Measurements from ENCODE around the gene LDLRAD3. TPM values are rescaled to one million over a fixed set of nuclear protein-coding genes. Genes with fewer than 3 reads are reported as not detected.

LDLRAD3 gene
- total RNA-seq, 1 donor from 2014 or later = 35.6 TPM

DNA sequence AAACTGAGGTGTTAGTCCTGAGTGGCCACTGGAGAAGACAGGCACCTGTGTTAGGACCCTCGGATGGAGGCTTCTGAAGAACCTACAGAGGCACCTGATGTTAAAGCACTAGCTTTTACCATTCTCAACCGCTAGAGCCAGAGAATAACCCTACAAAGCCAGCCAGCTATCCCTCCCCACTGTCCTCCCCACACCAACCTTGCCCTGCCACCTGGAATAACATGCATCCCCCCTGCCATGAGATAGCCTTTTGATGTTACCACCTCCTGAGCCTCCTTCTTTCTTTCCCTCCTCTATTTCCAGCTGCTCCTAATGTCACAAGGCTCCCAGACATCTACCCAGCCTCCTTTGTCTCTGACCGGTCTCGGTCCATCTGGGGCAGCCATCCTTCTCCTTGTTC is 317.2 kb downstream of the LDLRAD3 start:
- Histone ChIP-seq H3K79me2 (ENCODE audit: low read depth) (no peaks in the 10 kb centered on the region), H3K27me3 (no peaks in the 10 kb centered on the region), H3K9ac (no peak overlapping the region), H3F3A (ENCODE audit: low read depth) (no peaks in the 10 kb centered on the region), H3K4me2 (no peak overlapping the region), H3K9me3 (ENCODE audit: low read depth) (no peaks in the 10 kb centered on the region), H3K4me3 (no peak overlapping the region), H3K4me1 (peaks cover 11% of the 10 kb centered on the region), H4K20me1 (ENCODE audit: low read depth) (no peaks in the 10 kb centered on the region), H3K27ac (no peak overlapping the region), H2AFZ (replicated peaks) (no peak overlapping the region), H3K36me3 (no peaks in the 10 kb centered on the region)
- Mint-ChIP-seq H3K9me3 (no peaks in the 10 kb centered on the region), H3K4me3 (peak overlapping the region; percentile 36), H3K27ac (peak overlapping the region; percentile 57), H3K36me3 (peaks cover 2% of the 10 kb centered on the region), H3K4me1 (peaks cover 54% of the 10 kb centered on the region), H3K27me3 (ENCODE audit: insufficient read depth, low read depth) (peaks cover 3% of the 10 kb centered on the region)
- DNase-seq (ENCODE audit: low spot score) = no peak
- no peak for TF ChIP-seq EZH2 (IDR thresholded peaks at IDR 0.05)
- TF ChIP-seq EZH2phosphoT487 (IDR thresholded peaks at IDR 0.05) = no peak
- TF ChIP-seq, protein P1, sequence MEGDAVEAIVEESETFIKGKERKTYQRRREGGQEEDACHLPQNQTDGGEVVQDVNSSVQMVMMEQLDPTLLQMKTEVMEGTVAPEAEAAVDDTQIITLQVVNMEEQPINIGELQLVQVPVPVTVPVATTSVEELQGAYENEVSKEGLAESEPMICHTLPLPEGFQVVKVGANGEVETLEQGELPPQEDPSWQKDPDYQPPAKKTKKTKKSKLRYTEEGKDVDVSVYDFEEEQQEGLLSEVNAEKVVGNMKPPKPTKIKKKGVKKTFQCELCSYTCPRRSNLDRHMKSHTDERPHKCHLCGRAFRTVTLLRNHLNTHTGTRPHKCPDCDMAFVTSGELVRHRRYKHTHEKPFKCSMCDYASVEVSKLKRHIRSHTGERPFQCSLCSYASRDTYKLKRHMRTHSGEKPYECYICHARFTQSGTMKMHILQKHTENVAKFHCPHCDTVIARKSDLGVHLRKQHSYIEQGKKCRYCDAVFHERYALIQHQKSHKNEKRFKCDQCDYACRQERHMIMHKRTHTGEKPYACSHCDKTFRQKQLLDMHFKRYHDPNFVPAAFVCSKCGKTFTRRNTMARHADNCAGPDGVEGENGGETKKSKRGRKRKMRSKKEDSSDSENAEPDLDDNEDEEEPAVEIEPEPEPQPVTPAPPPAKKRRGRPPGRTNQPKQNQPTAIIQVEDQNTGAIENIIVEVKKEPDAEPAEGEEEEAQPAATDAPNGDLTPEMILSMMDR (IDR thresholded peaks at IDR 0.05) = no peak

DNA sequence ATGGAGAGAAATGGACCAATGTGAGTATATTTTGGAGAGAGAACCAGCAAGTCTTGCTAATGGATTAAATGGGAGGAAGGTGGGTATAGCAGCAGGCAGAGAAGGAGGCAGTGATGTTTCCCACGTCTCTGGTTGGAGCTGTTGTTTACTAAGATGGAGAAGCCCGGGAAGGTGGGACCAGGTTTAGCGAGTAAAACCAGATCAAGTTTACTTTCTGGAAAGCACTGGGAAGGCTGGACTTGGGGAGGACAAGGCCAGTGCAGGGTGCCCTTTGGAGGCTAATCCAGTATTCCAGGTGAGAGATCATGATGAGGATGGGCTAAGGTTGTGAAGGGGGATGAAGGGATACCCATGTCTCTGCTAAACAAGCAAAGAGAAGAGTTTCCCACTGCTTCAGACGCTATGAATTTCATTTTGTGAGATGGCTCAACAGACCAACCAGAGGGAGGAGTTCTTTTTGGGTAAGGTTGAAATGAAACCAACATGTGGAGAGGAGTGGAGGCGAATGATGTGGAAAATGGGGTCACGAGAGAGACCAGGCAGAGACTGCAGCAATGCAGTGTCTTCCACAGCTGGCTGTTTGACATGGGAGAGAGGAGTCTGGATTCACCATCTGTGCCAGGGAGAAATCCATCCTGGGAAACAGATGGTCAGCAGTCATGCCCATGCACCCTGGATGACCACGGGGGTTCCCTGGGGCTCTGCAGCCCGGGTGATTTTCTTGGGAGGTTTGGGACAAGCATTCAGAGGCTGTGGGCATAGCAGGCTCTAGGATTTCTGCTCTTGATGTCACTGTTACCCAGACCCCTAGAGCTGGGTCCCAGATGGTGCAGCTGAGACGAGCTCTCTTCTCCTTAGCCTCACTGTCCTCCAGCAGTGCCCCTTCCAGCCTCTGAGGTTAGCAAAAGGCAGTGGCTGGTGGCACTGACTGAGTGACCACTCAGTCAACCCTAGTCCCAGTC is 320.4 kb downstream of the LDLRAD3 start:
- peak overlapping the region; percentile 57 for H3K27ac Mint-ChIP-seq
- no peaks in the 10 kb centered on the region for H3K27me3 ChIP-seq
- no peak overlapping the region for H3K4me2 ChIP-seq
- no peak overlapping the region for H3K4me3 ChIP-seq
- H3K9me3 ChIP-seq (ENCODE audit: low read depth) = no peaks in the 10 kb centered on the region
- no peak overlapping the region for H2AFZ ChIP-seq (replicated peaks)
- peaks cover 32% of the 10 kb centered on the region for H3K4me1 Mint-ChIP-seq
- H3K4me3 Mint-ChIP-seq = no peak overlapping the region
- peaks cover 2% of the 10 kb centered on the region for H3K36me3 Mint-ChIP-seq
- TF ChIP-seq, protein P1 (IDR thresholded peaks at IDR 0.05) = no peak
- TF ChIP-seq EZH2 (IDR thresholded peaks at IDR 0.05) (no peak), EZH2phosphoT487 (IDR thresholded peaks at IDR 0.05) (no peak)
- H3K27me3 Mint-ChIP-seq (ENCODE audit: insufficient read depth, low read depth) = peaks cover under 1% of the 10 kb centered on the region
- H3K9ac ChIP-seq = no peak overlapping the region
- H3K4me1 ChIP-seq = peaks cover 5% of the 10 kb centered on the region
- H3K79me2 ChIP-seq (ENCODE audit: low read depth) = no peaks in the 10 kb centered on the region
- no peaks in the 10 kb centered on the region for H3F3A ChIP-seq (ENCODE audit: low read depth)
- peaks cover 2% of the 10 kb centered on the region for H3K9me3 Mint-ChIP-seq
- no peaks in the 10 kb centered on the region for H3K36me3 ChIP-seq
- no peak for DNase-seq (ENCODE audit: low spot score)
- H3K27ac ChIP-seq = no peak overlapping the region
- no peaks in the 10 kb centered on the region for H4K20me1 ChIP-seq (ENCODE audit: low read depth)

DNA sequence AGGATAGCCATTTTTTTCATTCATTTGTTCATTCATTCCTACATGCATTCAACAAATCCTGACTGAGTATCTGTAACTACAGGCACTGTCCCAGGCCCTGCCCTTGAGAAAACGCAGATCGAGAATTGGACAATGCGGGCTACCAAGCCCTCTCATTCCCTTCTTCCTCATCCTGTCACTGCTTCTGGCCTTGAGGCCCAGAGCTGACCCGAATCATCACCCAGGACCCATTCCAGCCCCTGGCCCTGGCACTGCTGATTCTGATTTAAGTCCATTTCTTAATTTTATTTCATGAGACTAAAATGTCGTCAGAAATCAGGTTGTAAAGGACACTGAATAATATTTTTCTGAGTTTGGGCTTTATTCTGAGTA is 321.1 kb downstream of the LDLRAD3 start:
- Histone ChIP-seq H3K36me3 (no peaks in the 10 kb centered on the region), H2AFZ (replicated peaks) (no peak overlapping the region), H3K9me3 (ENCODE audit: low read depth) (no peaks in the 10 kb centered on the region), H3K27me3 (no peaks in the 10 kb centered on the region), H3K4me3 (no peak overlapping the region), H3K9ac (no peak overlapping the region), H3K4me1 (peaks cover 5% of the 10 kb centered on the region), H3K4me2 (no peak overlapping the region), H3F3A (ENCODE audit: low read depth) (no peaks in the 10 kb centered on the region), H3K27ac (no peak overlapping the region), H4K20me1 (ENCODE audit: low read depth) (no peaks in the 10 kb centered on the region), H3K79me2 (ENCODE audit: low read depth) (no peaks in the 10 kb centered on the region)
- Mint-ChIP-seq H3K4me1 (peaks cover 30% of the 10 kb centered on the region), H3K9me3 (peaks cover 2% of the 10 kb centered on the region), H3K27ac (no peak overlapping the region), H3K27me3 (ENCODE audit: insufficient read depth, low read depth) (no peaks in the 10 kb centered on the region), H3K36me3 (peaks cover 7% of the 10 kb centered on the region), H3K4me3 (no peak overlapping the region)
- no peak for DNase-seq (ENCODE audit: low spot score)
- no peak for TF ChIP-seq EZH2phosphoT487 (IDR thresholded peaks at IDR 0.05)
- no peak for TF ChIP-seq EZH2 (IDR thresholded peaks at IDR 0.05)
- TF ChIP-seq, protein P1 (IDR thresholded peaks at IDR 0.05) = no peak
